Epithelial cell of esophagus (primary cell): ENCODE measurements around the gene GPR83.

Experiments used
- DNase-seq: peaks from one replicate; pipeline ENCODE4 v3.0.0; 2010; ENCODE audit warnings: low read depth
- H3K4me3 ChIP-seq: 2 replicates; pipeline ENCODE4 v1.5.1; 2011; ENCODE audit warnings: mild to moderate bottlenecking, low read length, control low read depth
- TF ChIP-seq, protein P1 (sequence below): IDR thresholded peaks from 2 replicates; pipeline ENCODE4 v1.5.1; 2011; ENCODE audit warnings: low read depth, mild to moderate bottlenecking, low read length, control low read depth, inconsistent platforms; ENCODE audit not compliant: insufficient read depth; ENCODE audit errors: missing control alignments

GPR83 gene

DNA sequence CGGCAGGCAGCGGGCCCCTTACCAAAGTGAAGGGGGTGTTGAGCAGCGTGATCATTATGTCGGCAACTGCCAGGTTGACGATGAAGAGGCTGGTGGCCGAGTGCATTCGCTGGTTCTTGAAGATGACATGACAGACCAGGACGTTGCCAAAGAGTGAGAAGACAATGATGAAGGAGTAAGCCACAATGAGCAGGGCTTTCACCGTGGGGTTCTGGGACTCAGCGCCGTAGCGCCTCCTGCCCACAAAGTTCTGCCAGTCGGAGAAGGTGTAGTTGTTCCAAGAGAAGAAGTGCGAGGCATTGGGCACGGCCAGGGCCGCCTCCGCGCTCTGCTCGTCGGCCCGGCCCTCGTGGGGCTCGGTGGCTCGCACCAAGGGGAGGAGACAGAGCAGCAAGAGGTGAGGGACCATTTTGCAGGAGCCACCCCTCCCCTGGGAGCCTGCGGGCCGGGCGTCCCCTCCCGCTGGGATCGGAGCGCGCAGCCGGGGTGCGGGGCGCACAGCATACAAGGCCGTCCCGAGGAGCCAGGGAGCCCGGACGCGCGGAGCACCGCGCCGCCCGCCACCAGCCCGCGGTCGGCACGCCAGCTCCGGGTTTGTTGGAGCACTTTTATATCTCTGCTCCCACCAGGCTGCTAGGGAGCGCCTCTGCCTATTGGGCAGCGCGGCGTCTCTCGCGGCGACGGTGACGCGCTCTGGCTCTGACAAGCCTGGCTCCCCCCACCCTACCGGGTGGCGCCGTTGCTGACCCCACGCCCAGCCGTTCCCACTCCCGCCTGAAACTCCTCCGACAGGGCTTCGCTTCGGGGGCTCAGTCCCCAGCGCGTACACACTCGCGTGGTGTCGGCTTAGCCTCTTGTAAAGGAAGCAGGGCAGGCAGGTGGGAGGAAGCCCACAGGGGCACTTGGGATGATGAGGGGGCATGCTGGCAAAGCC lies at the start of gene GPR83:
GPR83 (minus strand) TSS at position 581 of the 934 bp plus-strand sequence; CDS start at position 409, 172 bp downstream.
- peak within 1 kb of the TSS; percentile 14 for H3K4me3 ChIP-seq
- DNase-seq, result peak; percentile 24
- TF ChIP-seq, protein P1, sequence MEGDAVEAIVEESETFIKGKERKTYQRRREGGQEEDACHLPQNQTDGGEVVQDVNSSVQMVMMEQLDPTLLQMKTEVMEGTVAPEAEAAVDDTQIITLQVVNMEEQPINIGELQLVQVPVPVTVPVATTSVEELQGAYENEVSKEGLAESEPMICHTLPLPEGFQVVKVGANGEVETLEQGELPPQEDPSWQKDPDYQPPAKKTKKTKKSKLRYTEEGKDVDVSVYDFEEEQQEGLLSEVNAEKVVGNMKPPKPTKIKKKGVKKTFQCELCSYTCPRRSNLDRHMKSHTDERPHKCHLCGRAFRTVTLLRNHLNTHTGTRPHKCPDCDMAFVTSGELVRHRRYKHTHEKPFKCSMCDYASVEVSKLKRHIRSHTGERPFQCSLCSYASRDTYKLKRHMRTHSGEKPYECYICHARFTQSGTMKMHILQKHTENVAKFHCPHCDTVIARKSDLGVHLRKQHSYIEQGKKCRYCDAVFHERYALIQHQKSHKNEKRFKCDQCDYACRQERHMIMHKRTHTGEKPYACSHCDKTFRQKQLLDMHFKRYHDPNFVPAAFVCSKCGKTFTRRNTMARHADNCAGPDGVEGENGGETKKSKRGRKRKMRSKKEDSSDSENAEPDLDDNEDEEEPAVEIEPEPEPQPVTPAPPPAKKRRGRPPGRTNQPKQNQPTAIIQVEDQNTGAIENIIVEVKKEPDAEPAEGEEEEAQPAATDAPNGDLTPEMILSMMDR, result no peak

DNA sequence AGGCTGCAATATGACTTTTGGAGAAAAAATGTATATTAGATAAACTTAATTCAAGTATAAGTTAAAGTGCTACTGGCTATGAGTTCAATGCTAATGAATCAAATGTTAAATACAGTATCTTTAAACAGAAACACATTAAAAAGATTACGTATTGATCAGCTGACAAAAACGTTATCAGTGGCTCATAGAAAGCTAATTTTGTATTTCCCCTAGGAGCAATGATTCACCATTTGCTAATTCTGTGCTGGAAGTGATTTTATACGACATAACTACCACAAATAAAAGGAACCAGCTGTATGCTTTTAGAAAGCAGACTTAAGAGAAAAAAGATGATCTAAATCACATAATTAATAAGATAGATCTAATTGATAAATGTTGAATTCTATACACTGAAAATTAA lies 48.8 kb upstream of the GPR83 start:
- peak; percentile 43 for DNase-seq
- TF ChIP-seq, protein P1, result no peak
- no peak overlapping the region for H3K4me3 ChIP-seq

DNA sequence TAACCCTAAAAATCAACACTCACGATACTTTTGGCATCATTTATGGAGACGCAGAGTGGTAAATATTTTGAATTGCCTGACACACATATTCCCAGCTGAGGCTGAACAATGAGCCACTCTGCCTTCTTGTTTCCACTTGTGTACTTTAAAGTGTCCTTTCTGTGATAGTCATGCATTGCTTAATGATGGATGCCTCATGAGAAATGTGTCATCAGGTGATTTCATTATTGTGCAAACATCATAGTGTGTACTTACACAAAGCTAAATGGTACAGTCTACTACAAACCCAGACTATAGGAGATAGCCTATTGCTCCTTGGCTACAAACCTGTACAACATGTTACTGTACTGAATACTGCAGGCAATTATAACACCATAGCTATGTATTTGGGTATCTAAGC lies 48.2 kb upstream of the GPR83 start:
- TF ChIP-seq, protein P1, result no peak
- peak; percentile 98 for DNase-seq
- no peak overlapping the region for H3K4me3 ChIP-seq

DNA sequence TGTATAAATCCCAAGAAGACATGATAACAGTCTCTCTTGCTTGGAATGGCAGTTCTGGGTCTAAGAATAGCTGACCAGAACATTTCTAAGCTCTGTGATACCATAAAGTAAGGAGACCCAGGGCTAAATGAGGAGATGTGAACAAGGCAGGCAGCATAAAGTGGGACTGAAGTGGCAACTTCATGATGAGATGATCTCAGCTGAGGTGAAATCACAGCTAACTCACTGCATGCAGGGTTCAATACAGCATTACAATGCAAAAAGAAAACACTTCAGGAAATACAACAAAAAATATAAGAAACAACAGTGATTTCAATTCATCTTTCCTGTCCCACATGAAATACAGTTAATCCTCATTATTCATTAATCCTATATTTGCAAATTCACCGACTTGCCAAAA lies 47.8 kb upstream of the GPR83 start:
- DNase-seq, result peak; percentile 29
- no peak overlapping the region for H3K4me3 ChIP-seq
- TF ChIP-seq, protein P1, result no peak

DNA sequence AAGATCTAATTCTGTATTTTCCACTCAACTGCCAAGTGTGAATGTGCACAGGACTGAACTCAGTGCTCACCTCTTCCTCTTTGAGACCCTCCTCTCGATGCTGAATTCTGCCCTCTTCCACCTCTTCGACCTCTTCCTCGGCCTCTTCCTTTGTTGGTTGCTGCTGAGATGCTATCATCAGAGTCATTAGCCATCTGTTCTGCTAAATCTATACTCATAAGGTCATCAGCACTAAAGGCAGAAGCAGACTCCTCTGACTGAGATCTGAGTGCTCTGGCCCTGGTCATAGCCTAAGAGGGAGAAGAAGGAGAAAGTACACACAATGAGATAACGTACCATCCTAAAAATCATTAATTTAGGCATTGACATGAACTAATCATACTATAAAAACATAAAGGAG lies 45.9 kb upstream of the GPR83 start:
- TF ChIP-seq, protein P1, result no peak
- DNase-seq, result no peak

DNA sequence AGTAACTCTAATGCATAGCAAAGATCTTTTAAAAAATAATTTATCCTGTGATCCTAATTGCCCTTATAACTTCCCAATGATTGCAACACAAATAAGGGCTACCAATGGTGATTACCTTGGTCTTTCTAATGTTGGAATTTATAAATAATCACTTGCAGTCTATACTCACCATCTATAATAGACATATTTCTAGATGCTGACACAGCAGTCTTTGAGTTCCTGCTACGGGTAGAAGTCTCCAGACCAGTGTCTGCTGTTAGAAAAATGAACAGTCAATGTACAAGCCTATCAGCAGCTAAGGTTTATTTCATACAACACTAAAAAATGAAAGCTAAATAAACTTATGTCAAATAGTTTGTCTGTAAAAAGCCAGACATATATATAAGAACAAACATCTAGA lies 44.4 kb upstream of the GPR83 start:
- TF ChIP-seq, protein P1, result no peak
- DNase-seq, result no peak
- H3K4me3 ChIP-seq, result no peak overlapping the region

More for the DNA sequence above, 45.9 kb upstream of the GPR83 start:
- no peak overlapping the region for H3K4me3 ChIP-seq
